Prostate gland (tissue), 2 donors: Measurements from ENCODE around the gene TADA2A. TPM values are rescaled to one million over a fixed set of nuclear protein-coding genes. Genes with fewer than 3 reads are reported as not detected.
A peak's percentile ranks its signal among the peaks of the same experiment; 100 is the strongest.
"Not testable (repeated sequence)": the region's sequence is repeated elsewhere in the genome, so short reads cannot be mapped to it uniquely, and the experiment has no call there.

ENCODE experiments used
- DNase-seq: peaks from one replicate; pipeline ENCODE4 v3.0.0-alpha.2; 2019; ENCODE audit warnings: low spot score
- H3K27ac ChIP-seq, 2 donors: fragments of 200-600 bp; sonication (generic); 2 replicates each; pipeline ENCODE4 v1.5.1; 2017 to 2019
- H3K27me3 ChIP-seq: fragments of 200-600 bp; sonication (generic); replicated peaks from 2 replicates; pipeline ENCODE4 v1.5.1; 2019; ENCODE audit not compliant: insufficient read depth
- H3K36me3 ChIP-seq, 2 donors: fragments of 200-600 bp; sonication (generic); 1 replicate in 1 of 2; 2 replicates in 1 of 2; pipeline versions ENCODE4 v1.5.1 to v1.8.1; 2017 to 2019
- H3K4me1 ChIP-seq: fragments of 200-600 bp; sonication (generic); replicated peaks from 2 replicates; pipeline ENCODE4 v1.5.1; 2019
- H3K4me3 ChIP-seq, 2 donors: fragments of 200-600 bp; sonication (generic); 2 replicates each; pipeline ENCODE4 v1.5.1; 2017 to 2019
- H3K9me3 ChIP-seq: fragments of 200-600 bp; sonication (generic); 2 replicates; pipeline ENCODE4 v1.5.1; 2017
- POLR2A ChIP-seq: fragments of 450-650 bp; IDR thresholded peaks from one replicate; pipeline ENCODE4 v1.6.1; 2016; ENCODE audit warnings: antibody characterized with exemption, mild to moderate bottlenecking
- POLR2AphosphoS5 ChIP-seq: sonication (generic); formaldehyde crosslinking; IDR thresholded peaks from one replicate; pipeline ENCODE4 v1.6.1; 2017; ENCODE audit warnings: antibody characterized with exemption
- WGBS: methylation state at CpG from one replicate; pipeline ENCODE4 v1.1.5; 2018; 5-methylcytosine and 5-hydroxymethylcytosine counted together
- intact Hi-C: fragments of 100-400 bp; cut with DNase I; formaldehyde crosslinking; loops from one replicate; pipeline ENCODE4 v1.14.2; 2022
- total RNA-seq, 2 donors: library from RNA; depleted of rRNA; stranded (reverse); fragments of >200 nt; gene quantifications; one replicate each; pipeline ENCODE4 v1.1.0, GENCODE V29; 2016
- TF ChIP-seq, protein P1 (sequence below), 4 experiments: fragments of 200-600 bp in 2 of 4; fragments of 450-650 bp in 2 of 4; sonication (generic) in 2 of 4; IDR thresholded peaks; 1 replicate in 3 of 4; 2 replicates in 1 of 4; pipeline ENCODE4 v1.5.1; 2016 to 2019; ENCODE audit warnings: antibody characterized with exemption in 4 of 4, mild to moderate bottlenecking in 2 of 4, moderate library complexity in 2 of 4

Gene TADA2A
- total RNA-seq, 2 donors from 2014 or later: 13.0 to 29.7 TPM

GRCh38 chr17:37446027-37446426 is 39.3 kb downstream of the TADA2A start:
- TF ChIP-seq, protein P1, sequence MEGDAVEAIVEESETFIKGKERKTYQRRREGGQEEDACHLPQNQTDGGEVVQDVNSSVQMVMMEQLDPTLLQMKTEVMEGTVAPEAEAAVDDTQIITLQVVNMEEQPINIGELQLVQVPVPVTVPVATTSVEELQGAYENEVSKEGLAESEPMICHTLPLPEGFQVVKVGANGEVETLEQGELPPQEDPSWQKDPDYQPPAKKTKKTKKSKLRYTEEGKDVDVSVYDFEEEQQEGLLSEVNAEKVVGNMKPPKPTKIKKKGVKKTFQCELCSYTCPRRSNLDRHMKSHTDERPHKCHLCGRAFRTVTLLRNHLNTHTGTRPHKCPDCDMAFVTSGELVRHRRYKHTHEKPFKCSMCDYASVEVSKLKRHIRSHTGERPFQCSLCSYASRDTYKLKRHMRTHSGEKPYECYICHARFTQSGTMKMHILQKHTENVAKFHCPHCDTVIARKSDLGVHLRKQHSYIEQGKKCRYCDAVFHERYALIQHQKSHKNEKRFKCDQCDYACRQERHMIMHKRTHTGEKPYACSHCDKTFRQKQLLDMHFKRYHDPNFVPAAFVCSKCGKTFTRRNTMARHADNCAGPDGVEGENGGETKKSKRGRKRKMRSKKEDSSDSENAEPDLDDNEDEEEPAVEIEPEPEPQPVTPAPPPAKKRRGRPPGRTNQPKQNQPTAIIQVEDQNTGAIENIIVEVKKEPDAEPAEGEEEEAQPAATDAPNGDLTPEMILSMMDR (IDR thresholded peaks at IDR 0.05): no peak
- TF ChIP-seq POLR2A: no peak
- H3K27ac ChIP-seq: no peak overlapping the region
- H3K4me1 ChIP-seq: peaks cover 4% of the 10 kb centered on the region
- 48% methylated on average over 4 of the region's 4 CpGs for WGBS
- no peaks in the 10 kb centered on the region for H3K27me3 ChIP-seq
- H3K9me3 ChIP-seq: no peaks in the 10 kb centered on the region
- no peak for DNase-seq
- H3K36me3 ChIP-seq: no peaks in the 10 kb centered on the region
- intact Hi-C loops: no loop called here
- no peak overlapping the region for H3K4me3 ChIP-seq

GRCh38 chr17:37447641-37448040 is 41.0 kb downstream of the TADA2A start:
- TF ChIP-seq, protein P1 (IDR thresholded peaks at IDR 0.05): no peak
- TF ChIP-seq POLR2A (no peak), POLR2AphosphoS5 (no peak)
- no peak for DNase-seq
- Histone ChIP-seq H3K9me3 (no peaks in the 10 kb centered on the region), H3K36me3 (no peaks in the 10 kb centered on the region), H3K27ac (no peak overlapping the region), H3K4me3 (no peak overlapping the region), H3K4me1 (peaks cover 4% of the 10 kb centered on the region), H3K27me3 (no peaks in the 10 kb centered on the region)
- intact Hi-C loops: no loop called here
- WGBS: 85% methylated on average over 1 of the region's 1 CpG

DNA sequence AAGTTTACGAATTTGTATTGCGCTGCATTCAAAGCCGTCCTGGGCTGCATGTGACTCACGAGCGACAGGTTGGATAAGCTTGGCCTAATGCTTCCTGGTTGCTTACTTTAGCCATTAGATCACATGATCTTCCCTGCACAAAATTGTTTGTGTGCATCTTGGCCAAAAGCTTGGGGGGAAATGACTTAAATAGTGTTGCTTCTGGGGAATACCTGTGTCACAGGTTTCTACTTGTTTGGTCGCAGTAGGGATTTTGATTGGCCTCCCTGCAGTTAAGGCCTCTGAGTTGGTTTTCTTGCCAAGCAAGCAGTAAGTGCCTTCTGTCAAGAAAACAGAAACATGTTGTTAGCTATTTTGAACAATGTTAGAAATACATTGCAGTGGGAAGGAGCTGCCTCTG is 43.4 kb downstream of the TADA2A start:
- Histone ChIP-seq H3K4me1 (peaks cover 12% of the 10 kb centered on the region), H3K27ac (peak overlapping the region; percentile 64 to 65)
- TF ChIP-seq POLR2A (no peak), POLR2AphosphoS5 (peak; percentile 95)
- TF ChIP-seq, protein P1 (IDR thresholded peaks at IDR 0.05): no peak

GRCh38 chr17:37457801-37458200 is 51.1 kb downstream of the TADA2A start:
- WGBS: 82% methylated on average over 3 of the region's 3 CpGs
- H3K27me3 ChIP-seq, H3K9me3 ChIP-seq, H3K27ac ChIP-seq, H3K4me1 ChIP-seq, intact Hi-C loops, H3K36me3 ChIP-seq, H3K4me3 ChIP-seq, DNase-seq: not testable (repeated sequence)

More for the DNA sequence above, 43.4 kb downstream of the TADA2A start:
- WGBS: 48% methylated on average over 6 of the region's 6 CpGs
- Histone ChIP-seq H3K27me3 (no peaks in the 10 kb centered on the region), H3K4me3 (no peak overlapping the region), H3K36me3 (no peaks in the 10 kb centered on the region), H3K9me3 (no peaks in the 10 kb centered on the region)
- DNase-seq: peak; percentile 79
- intact Hi-C loops: no loop called here

DNA sequence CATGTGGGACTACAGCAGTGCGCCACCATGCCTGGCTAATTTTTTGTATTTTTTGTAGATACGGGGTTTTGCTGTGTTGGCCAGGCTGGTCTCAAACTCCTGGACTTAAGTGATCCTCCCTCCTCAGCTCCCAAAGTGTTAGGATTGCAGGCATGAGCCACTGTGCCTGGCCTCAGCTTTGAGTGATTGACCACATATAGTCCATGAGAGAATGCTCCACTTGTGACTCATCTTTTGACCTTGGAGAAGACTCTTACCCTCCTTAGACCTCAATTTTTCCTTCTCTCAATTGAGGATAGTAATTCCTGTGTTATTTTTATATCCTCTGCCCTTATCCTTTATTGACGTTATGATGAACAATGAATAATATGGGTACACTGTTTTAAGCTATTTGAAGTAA is 52.1 kb downstream of the TADA2A start:
- no peak for DNase-seq
- Histone ChIP-seq H3K9me3 (no peaks in the 10 kb centered on the region), H3K27me3 (no peaks in the 10 kb centered on the region), H3K27ac (no peak overlapping the region), H3K4me1 (no peaks in the 10 kb centered on the region), H3K4me3 (no peak overlapping the region), H3K36me3 (no peaks in the 10 kb centered on the region)
- intact Hi-C loops: no loop called here
- TF ChIP-seq, protein P1 (IDR thresholded peaks at IDR 0.05): no peak
- TF ChIP-seq POLR2A (no peak), POLR2AphosphoS5 (no peak)
- WGBS: 96% methylated on average over 3 of the region's 3 CpGs
